Measurements from ENCODE around the gene DPP9.
"Not testable (repeated sequence)": the region's sequence is repeated elsewhere in the genome, so short reads cannot be mapped to it uniquely, and the experiment has no call there.

DPP9 gene

GRCh38 chr19:4693471-4694121 lies 30.0 kb downstream of the DPP9 start:
- in situ Hi-C loops (cut with MboI; ENCODE audit: low pct_unique_long_range_greater_than_20kb, low sequenced_read_pairs) = no loop called here
- no peak for DNase-seq

GRCh38 chr19:4693078-4693350 lies 30.6 kb downstream of the DPP9 start:
- in situ Hi-C loops (cut with MboI; ENCODE audit: low pct_unique_long_range_greater_than_20kb, low sequenced_read_pairs) = no loop called here

GRCh38 chr19:4692251-4693077 lies 31.2 kb downstream of the DPP9 start:
- DNase-seq = no peak
- in situ Hi-C loops (cut with MboI; ENCODE audit: low pct_unique_long_range_greater_than_20kb, low sequenced_read_pairs) = no loop called here

More at GRCh38 chr19:4693078-4693350, 30.6 kb downstream of the DPP9 start:
- no peak for DNase-seq

- no peak for DNase-seq
- in situ Hi-C loops (cut with MboI; ENCODE audit: low pct_unique_long_range_greater_than_20kb, low sequenced_read_pairs) = no loop called here
Measured at GRCh38 chr19:4691373-4691772, 32.3 kb downstream of the DPP9 start.

- no peak for DNase-seq
- in situ Hi-C loops (cut with MboI; ENCODE audit: low pct_unique_long_range_greater_than_20kb, low sequenced_read_pairs) = no loop called here
Measured at GRCh38 chr19:4690361-4690760, 33.3 kb downstream of the DPP9 start.

GRCh38 chr19:4689403-4689802 lies 34.2 kb downstream of the DPP9 start:
- no peak for DNase-seq
- in situ Hi-C loops (cut with MboI; ENCODE audit: low pct_unique_long_range_greater_than_20kb, low sequenced_read_pairs) = no loop called here

- in situ Hi-C loops (cut with MboI; ENCODE audit: low pct_unique_long_range_greater_than_20kb, low sequenced_read_pairs) = no loop called here
- DNase-seq = no peak
Measured at GRCh38 chr19:4688587-4688986, 35.1 kb downstream of the DPP9 start.

- in situ Hi-C loops (cut with MboI; ENCODE audit: low pct_unique_long_range_greater_than_20kb, low sequenced_read_pairs) = no loop called here
Measured at GRCh38 chr19:4687396-4687795, 36.2 kb downstream of the DPP9 start.

GRCh38 chr19:4686700-4687099 lies 36.9 kb downstream of the DPP9 start:
- no peak for DNase-seq
- in situ Hi-C loops (cut with MboI; ENCODE audit: low pct_unique_long_range_greater_than_20kb, low sequenced_read_pairs) = no loop called here

More at GRCh38 chr19:4687396-4687795, 36.2 kb downstream of the DPP9 start:
- DNase-seq = no peak

- no peak for DNase-seq
- in situ Hi-C loops (cut with MboI; ENCODE audit: low pct_unique_long_range_greater_than_20kb, low sequenced_read_pairs) = no loop called here
Measured at GRCh38 chr19:4684312-4685095, 39.1 kb downstream of the DPP9 start.

GRCh38 chr19:4682417-4683200 lies 41.0 kb downstream of the DPP9 start:
- DNase-seq = no peak
- in situ Hi-C loops (cut with MboI; ENCODE audit: low pct_unique_long_range_greater_than_20kb, low sequenced_read_pairs) = no loop called here

GRCh38 chr19:4680021-4680420 lies 43.6 kb downstream of the DPP9 start:
- DNase-seq; in situ Hi-C loops (cut with MboI; ENCODE audit: low pct_unique_long_range_greater_than_20kb, low sequenced_read_pairs): not testable (repeated sequence)

GRCh38 chr19:4678881-4679790 lies 44.5 kb downstream of the DPP9 start:
- in situ Hi-C loops (cut with MboI; ENCODE audit: low pct_unique_long_range_greater_than_20kb, low sequenced_read_pairs) = no loop called here
- no peak for DNase-seq

GRCh38 chr19:4676955-4677731 lies 46.5 kb downstream of the DPP9 start:
- peak; percentile 41 for DNase-seq
- in situ Hi-C loops (cut with MboI; ENCODE audit: low pct_unique_long_range_greater_than_20kb, low sequenced_read_pairs) = no loop called here

- in situ Hi-C loops (cut with MboI; ENCODE audit: low pct_unique_long_range_greater_than_20kb, low sequenced_read_pairs) = no loop called here
- DNase-seq = no peak
Measured at GRCh38 chr19:4675346-4675745, 48.3 kb downstream of the DPP9 start.

GRCh38 chr19:4673726-4674125 lies 49.9 kb downstream of the DPP9 start:
- no peak for DNase-seq
- in situ Hi-C loops (cut with MboI; ENCODE audit: low pct_unique_long_range_greater_than_20kb, low sequenced_read_pairs) = no loop called here

GRCh38 chr19:4673216-4673615 lies 50.4 kb downstream of the DPP9 start:
- in situ Hi-C loops (cut with MboI; ENCODE audit: low pct_unique_long_range_greater_than_20kb, low sequenced_read_pairs) = no loop called here
- DNase-seq = no peak
